Loucy (cell line): ENCODE measurements around the gene SRRM3.

ENCODE experiments used
- EZH2phosphoT487 ChIP-seq: fragments of 200-600 bp; IDR thresholded peaks from 2 replicates; pipeline ENCODE4 v1.6.1; 2018; ENCODE audit warnings: antibody characterized with exemption, mild to moderate bottlenecking, moderate library complexity, borderline replicate concordance
- TF ChIP-seq, protein P1 (sequence below): fragments of 200-600 bp; sonication (generic); conservative IDR thresholded peaks from 2 replicates; pipeline ENCODE4 v1.5.1; 2014; ENCODE audit warnings: mild to moderate bottlenecking, antibody characterized with exemption, low read length

DNA sequence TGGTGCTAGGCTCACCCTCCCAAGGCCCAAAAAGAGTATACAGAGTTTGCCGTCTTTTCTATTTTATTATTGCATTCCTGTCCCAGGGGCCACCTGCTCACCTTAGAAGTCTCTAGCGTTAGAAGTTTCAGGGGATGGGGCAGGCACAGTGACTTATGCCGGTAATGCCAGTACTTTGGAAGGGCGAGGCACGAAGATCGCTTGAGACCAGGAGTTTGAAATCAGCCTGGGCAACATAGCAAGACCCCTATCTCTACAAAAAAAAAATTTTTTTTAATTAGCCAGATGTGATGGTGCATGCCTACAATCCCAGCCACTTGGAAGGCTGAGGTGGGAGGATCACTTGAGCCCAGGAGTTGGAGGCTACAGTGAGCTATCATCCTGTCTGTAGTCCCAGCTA, 70.4 kb downstream of the SRRM3 start:
- TF ChIP-seq, protein P1, sequence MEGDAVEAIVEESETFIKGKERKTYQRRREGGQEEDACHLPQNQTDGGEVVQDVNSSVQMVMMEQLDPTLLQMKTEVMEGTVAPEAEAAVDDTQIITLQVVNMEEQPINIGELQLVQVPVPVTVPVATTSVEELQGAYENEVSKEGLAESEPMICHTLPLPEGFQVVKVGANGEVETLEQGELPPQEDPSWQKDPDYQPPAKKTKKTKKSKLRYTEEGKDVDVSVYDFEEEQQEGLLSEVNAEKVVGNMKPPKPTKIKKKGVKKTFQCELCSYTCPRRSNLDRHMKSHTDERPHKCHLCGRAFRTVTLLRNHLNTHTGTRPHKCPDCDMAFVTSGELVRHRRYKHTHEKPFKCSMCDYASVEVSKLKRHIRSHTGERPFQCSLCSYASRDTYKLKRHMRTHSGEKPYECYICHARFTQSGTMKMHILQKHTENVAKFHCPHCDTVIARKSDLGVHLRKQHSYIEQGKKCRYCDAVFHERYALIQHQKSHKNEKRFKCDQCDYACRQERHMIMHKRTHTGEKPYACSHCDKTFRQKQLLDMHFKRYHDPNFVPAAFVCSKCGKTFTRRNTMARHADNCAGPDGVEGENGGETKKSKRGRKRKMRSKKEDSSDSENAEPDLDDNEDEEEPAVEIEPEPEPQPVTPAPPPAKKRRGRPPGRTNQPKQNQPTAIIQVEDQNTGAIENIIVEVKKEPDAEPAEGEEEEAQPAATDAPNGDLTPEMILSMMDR = no peak
- TF ChIP-seq EZH2phosphoT487 = no peak
